Epithelial cell of prostate (primary cell): ENCODE results near the gene KIF2C.
"Not testable (repeated sequence)": the region's sequence is repeated elsewhere in the genome, so short reads cannot be mapped to it uniquely, and the experiment has no call there.

ENCODE experiments used
- DNase-seq: peaks from one replicate; pipeline ENCODE4 v3.0.0-alpha.2; 2011; ENCODE audit warnings: low read depth, low spot score
- H3K27ac ChIP-seq: fragments of 450-650 bp; 2 replicates; pipeline ENCODE4 v1.5.1; 2017; ENCODE audit warnings: mild to moderate bottlenecking

The KIF2C gene

DNA sequence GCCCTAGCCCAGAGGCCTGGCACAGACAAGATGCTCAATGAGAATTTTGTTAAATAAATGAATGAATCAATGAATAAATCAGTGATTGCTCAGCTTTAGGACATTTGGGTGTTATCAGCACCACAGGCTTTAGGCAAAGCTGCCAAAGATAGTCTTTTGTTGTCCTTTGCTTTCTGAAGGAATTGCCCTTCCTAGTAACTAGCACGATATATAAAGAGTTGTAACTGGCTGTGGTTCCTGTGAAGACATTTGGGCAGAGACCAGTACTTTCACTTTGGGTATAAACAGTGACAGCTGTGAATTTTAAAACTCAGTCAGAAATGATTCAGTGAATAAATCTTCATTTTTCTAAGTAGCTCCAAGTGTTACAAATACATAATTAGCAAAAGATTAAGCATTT, 22.0 kb upstream of the KIF2C start:
- no peak for DNase-seq
- no peak overlapping the region for H3K27ac ChIP-seq

DNA sequence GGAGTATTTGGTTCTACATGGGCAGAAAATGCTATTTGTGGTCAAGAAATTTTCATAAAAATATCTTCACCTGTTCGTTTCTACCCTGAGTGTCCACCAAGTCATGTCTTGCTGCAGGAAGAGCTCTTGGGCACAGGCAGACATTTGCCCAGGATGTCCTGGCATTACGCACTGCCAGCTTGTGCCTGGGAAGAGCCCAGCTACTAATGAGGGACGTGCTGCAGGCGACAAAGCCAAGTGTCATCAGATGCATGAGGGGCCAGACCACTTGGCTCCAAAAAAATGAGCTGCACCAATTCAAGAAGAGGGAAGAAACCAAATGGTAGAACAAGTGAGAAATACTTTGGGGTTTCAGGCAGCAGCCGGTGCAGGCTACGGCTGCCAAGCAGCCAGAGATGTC, 21.5 kb upstream of the KIF2C start:
- no peak for DNase-seq
- H3K27ac ChIP-seq = no peak overlapping the region

DNA sequence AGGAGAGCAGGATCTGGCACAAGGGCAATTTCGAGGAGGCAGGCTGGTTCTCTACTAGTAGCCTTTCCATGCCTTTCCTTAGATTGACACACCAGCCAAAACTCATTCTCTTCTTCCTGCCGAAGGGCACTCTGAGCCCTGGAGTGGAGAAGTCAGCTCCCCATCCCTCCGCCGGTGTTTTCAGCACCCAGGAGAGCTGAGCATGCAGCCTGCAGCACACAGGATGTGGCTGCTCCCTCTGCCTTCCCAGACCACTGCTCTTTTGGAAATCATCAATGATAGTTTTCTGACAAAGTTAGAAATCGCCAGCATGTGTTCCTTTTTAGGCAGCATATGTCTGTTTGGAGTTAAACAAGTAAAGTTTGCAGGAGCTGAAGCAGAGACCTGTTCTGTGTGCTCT, 20.3 kb upstream of the KIF2C start:
- no peak overlapping the region for H3K27ac ChIP-seq

DNA sequence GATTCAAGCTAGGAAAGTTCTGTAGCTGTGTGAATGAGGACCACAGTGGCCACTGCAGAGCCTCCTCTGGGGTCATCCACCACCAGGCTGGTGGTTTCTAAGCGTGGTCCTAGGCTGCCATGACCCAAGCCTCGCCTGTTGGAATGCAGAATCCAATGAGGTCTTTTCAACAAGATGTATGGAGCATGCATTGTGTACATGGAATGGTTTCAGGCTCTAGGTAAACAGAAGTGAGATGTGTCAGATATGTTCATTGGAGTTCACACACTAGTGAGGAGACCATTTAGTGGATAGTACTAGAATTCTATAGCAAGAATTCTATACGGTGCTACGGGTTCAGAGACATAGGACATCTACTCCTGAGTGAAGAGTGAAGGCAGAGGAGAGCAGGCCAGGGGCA, 19.4 kb upstream of the KIF2C start:
- H3K27ac ChIP-seq = no peak overlapping the region
- no peak for DNase-seq

More for the DNA sequence above, 20.3 kb upstream of the KIF2C start:
- DNase-seq = no peak

DNA sequence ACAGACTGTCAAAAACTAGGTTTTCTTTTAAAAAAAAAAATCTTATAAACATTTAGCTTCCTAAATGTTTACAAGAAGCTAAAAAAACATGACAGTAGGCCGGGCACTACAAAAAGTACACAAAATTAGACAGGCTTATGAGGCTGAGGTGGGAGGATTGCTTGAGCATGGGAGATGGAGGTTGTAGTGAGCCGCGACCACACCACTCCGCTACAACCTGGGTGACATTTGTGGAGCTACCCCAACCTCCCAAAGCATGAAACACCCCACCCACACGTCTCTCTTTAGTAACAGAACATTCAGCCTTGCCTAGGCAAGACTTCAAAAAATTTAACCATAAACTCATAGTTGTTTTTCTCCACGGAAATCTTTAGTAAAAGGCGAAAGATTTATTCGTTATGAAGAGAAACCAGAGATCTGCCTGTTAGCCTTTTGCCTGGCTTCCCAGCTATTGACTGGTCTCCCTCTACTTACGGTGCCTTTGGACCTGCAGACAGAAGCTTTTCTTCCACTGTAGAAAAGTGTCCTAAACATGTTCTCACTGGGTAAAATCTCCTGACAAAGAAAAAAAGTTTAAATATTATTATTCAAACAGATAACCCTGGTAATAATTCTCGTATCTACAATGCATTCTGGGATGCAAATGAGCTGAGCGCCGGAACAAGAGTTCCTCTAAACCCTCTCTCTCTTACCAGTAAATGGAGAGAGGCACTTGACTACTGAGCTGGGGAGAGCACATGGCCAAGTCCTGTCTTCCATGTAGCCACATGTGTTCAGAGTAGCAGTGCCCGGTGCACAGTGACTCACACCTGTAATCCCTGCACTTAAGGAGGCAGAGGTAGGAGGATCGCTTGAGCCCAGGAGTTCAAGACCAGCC, 17.9 kb upstream of the KIF2C start:
- H3K27ac ChIP-seq = peak overlapping the region; percentile 66

DNA sequence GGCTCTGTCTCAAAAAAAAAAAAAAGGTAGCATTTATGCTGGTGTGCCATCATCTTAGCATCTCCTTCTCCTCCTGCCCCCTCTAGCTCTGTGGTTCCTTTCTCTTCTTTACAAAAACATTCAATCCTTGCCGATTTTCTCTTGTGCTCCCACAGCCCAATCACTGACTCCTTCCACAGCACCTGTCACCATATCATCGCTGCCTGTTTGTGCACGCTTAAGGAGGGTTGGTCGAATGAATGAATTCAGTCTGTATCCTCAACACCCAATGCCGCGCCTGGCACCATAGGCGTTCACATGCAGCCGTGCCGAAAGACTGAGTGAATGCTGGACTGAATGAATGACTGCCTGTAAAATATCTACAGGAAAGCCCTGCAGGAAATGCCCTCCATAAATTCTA, 16.6 kb upstream of the KIF2C start:
- DNase-seq = no peak
- H3K27ac ChIP-seq = no peak overlapping the region

More for the DNA sequence above, 17.9 kb upstream of the KIF2C start:
- DNase-seq = peak; percentile 93

DNA sequence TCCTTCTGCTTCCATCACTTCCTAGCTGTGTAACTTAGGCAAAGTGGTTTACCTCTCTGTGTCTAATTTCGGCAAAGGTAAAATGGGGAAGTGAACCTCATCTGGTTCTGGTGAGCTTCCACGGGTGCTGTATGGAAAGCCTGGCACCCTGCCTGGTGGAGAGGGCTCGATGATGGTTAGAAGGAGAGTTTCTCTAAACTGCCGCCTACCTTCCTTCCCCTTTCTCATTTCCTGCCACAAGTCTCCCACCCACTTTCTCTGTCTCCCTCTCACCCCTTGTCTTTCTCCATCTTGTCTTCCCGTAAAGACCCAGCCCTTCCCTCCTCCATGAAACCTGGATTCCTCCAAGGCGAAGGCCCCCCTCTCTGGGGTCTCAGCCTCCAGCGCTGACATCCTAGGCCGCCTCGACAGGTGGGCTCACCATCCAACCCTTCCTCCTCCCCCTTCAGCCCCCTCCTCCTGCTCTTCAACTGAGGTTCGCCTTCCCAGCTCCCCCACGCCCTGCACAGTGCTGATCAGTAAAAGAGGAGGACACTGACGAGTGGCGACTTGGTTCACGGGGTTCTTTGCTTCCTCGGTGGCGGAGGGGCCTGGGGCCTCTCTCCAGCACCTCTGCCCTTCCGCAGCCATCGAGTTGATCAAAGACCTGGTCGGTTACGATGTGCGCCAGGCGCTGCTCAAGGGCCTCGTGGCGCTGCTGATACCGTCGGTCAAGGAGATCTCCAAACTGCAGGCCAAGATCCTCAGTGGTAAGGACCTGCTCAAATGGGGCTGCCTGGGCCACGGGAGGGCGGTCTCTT, 15.9 kb upstream of the KIF2C start:
- DNase-seq = no peak
- H3K27ac ChIP-seq = no peak overlapping the region

DNA sequence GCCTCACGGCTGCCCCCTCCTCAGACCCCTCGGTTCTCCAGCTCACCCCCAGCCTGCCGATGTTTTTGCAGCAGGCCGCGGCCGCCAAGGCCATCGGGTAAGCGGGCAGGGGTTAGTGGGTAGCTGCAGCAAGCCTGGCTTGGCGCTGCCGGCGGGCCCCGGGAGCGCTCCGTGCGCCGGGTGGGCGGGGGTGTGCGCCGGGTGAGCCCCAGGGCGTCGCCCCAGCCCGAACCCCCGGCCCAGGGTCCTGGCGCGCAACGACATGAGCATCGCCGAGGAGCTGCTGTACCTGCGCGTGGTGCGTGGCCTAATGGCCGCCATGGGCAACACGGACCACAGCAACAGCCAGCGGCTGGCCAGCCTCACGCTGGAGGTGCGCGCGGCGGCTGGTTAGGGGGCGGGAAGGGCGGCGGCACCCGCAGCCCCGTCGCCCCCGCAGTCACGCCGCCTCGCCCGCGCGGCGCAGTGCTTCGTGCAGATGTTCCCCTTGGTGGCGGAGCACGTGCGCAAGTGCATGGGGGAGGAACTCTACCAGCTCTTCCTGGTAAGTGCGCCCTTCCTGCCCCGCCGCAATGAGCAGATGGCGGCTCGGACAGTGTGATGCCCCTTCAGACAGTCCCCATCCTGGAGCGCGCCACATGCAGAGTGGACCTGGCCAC, 15.2 kb upstream of the KIF2C start:
- no peak for DNase-seq
- no peak overlapping the region for H3K27ac ChIP-seq

DNA sequence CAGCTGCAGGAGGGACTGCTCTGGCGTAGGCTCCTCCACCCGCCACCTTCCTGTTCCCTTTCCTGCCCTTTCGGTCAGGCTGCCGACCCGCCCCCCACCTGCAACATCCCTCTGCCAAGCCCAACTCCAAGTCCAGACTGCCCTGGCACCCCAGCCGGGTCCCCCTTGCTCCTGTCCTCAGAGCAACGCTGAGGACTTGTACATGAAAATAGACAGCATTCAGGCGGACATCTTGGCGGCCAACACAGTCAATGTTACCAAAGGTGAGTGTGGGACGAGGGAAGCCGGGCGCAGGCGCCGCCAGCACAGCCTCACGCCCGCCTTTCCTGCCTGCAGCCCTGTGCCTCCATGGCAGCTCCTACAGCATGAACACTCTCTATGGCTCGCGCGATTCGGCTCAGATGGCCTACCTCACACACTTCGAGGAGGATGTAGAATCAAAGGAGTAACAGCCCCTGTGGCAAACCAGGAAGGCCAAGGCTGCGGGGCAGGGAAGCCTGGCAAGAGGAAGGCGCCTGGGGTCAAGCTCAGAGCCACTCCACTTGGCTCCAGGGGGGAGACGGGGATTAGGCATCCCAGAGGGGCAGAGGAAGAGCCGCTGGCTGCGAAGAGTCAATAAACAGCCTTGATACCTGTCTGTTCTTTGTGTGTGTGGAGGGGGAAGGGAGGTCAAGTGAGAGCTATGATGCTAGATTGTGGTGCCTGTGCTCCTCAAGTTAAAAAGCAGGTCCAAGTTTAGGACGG, 14.5 kb upstream of the KIF2C start:
- no peak overlapping the region for H3K27ac ChIP-seq

DNA sequence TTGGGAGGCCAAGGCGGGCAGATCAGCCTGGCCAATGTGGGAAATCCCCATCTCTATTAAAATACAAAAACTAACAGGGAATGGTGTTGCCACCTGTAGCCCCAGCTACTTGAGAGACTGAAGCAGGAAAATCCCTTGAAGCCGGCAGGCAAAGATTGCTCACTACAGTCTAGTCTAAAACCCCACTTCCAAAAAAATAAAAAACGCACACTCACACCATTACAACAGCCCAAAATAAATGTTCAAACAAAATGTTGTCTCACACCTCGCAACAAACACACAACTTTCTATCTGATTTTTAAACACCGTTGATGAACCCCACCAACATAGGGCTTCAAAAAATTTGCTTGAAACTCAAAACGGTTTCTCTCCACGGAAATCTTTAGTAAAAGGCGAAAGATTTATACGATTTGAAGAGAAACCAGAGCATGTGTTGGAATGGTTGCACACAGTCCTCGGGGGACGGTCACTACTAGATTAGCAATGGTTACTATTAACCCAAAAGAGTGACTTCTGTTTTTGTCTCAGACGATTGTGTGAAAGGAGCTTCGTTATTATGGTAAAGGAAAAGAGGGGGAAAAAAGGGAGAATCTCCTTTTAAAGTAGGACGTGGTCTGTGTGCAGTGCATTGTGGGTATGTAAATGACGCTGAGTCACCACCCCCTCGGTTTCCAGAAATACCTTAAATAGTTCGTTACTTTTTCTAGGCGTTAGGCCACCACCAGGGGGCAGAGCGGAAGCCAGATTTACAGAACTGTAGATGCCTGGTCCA, 8.7 kb upstream of the KIF2C start, which contains the start of gene RNU5D-1:
Gene RNU5D-1 (minus strand): TSS at position 430 of the 772 bp plus-strand sequence.
- DNase-seq = peak; percentile 97

More for the DNA sequence above, 14.5 kb upstream of the KIF2C start:
- DNase-seq = no peak

DNA sequence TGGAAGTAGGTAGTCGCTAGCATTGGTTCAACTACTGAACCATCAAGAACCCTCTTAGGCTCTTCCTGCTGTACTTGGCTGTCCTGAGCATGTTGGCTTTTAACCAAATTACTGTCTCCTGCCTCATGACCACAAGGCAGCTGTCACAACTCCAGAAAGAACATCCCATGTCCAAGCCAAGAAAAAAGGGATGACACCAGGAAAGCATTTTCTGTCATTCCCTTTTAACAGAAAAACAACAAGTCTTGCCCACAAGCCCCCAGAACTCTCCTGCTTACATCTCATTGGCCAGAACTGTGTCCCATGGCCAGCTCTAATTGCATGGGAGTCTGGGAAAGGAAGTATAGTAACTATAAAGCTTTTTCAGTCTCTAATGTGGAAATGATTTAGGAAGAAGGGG, 6.3 kb upstream of the KIF2C start:
- H3K27ac ChIP-seq = no peak overlapping the region
- no peak for DNase-seq

More for the DNA sequence above, 8.7 kb upstream of the KIF2C start, which contains the start of gene RNU5D-1:
- peak within 1 kb of the TSS; percentile 97 for H3K27ac ChIP-seq

DNA sequence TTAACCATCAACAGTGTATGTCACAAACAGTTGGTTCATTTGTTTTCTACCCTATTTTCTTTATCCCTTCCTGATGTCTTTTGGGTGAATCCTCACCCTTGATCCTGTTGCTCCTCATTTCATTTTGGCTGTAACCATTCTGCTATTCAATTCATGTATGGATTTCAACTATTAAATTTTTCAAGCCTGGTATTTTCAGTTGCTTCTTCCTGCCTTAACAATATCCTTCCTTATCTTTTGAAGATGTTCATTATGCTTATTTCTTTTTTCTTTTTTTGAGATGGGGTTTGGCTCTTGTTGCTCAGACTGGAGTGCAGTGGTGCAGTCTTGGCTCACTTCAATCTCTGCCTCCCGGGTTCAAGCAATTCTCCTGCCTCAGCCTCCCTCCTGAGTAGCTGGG, 5.9 kb upstream of the KIF2C start:
- no peak for DNase-seq
- H3K27ac ChIP-seq = no peak overlapping the region

DNA sequence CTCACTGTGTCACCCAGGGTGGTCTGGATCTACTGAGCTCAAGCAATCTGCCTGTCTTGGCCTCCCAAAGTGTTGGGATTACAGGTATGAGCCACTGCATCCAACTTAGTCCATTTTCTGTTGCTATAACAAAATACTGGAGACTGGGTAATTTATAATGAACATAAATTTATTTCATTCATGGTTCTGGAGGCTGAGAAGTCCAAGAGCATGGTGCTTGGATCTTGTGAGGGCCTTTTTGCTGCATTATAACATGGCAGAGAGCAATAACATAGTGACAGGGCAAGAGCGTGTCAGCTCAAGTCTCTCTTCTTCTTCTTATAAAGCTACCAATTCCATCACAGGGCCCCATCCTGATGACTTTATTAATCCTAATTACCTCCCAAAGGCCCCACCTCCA, 3.6 kb upstream of the KIF2C start:
- no peak overlapping the region for H3K27ac ChIP-seq
- DNase-seq = no peak

DNA sequence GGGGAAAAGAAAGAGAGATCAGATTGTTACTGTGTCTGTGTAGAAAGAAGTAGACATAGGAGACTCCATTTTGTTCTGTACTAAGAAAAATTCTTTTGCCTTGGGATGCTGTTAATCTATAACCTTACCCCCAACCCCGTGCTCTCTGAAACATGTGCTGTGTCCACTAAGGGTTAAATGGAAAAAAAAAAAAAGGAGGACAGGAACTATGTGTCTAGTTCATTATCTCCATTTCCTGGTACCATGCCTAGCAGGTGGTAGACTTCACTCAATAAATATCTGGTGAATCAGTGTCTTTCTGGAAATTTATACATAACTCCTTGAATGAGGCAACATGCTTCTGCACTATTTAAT, 707 bp upstream of the KIF2C start:
- not testable (repeated sequence) for DNase-seq

DNA sequence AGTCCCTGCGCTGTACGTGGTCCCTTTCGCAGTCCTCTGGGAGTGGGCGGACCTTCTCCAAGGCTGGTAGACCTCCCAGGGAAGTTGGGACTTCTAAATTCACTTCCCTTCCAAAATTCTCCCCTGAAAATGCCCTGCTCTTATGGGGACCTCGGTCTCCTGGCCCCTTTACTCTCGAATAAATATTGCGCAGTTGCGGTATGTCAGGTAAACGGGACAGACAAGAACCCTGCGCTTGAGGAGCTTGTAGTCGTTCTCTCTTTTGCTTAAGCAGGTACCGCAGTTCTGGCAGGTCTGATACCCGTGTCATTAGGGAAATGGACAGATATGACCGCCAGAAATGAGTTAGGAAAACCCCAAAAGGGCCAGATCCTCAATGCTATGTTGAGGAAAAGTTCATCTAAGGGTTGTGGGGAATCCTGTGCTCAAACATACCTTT, 561 bp downstream of the KIF2C start:
- H3K27ac ChIP-seq = no peak overlapping the region
- DNase-seq = no peak

More for the DNA sequence above, 707 bp upstream of the KIF2C start:
- peak overlapping the region; percentile 71 for H3K27ac ChIP-seq

DNA sequence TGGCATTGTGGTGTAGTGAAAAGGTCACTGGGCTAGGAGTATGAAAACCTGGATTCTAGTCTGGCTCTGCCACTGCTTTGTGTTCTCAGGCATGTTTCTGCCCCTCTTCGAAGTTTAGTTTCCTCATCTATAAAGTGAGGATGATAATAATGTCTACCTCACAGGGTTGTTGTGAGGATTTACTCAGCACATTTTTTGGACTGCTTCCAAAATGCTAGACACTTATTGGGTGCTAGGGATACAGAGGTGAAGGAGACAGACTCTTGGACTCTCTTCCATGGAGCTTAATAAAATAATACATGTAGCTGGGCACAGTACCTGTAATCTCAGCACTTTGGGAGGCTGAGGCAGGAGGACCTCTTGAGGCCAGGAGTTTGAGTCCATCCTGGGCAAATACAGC, 3.6 kb downstream of the KIF2C start:
- no peak for DNase-seq
- H3K27ac ChIP-seq = no peak overlapping the region

DNA sequence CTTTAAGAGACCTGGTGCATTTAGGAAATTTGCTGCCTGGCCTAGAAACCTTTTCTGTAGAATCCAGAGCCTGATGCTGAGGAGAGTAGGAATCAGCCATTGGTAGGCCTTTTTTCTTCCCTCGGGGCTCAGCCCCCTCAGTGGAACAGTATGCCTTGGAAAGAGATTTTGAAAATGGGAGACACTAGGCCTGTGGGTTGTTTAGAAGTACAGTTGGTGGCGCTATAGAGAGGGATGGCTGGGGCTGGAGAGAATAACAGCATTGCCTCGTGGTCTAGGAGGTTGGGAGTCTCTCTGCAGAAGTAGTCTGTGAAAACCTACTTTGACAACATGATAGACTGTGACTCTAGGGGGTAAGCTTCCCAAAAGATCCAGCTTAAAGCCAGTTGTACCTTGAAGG, 8.2 kb downstream of the KIF2C start:
- no peak for DNase-seq
- no peak overlapping the region for H3K27ac ChIP-seq

DNA sequence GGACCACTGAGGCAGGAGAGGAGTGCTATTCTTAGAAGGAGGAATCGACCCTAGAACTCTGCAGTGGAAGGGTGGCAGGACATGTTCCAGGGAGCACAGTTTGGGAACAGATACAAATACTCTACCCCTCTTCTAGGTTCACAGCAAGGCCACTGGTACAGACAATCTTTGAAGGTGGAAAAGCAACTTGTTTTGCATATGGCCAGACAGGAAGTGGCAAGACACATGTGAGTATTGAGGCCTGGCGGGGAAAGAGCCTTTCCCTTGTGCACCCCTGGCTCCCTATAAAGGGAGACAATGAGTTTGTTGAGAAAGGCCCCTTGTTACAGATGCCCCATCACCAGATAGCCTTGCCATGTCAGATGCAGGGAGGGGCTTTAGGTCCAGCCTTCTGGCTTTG, 17.8 kb downstream of the KIF2C start:
- no peak for DNase-seq
- H3K27ac ChIP-seq = no peak overlapping the region

DNA sequence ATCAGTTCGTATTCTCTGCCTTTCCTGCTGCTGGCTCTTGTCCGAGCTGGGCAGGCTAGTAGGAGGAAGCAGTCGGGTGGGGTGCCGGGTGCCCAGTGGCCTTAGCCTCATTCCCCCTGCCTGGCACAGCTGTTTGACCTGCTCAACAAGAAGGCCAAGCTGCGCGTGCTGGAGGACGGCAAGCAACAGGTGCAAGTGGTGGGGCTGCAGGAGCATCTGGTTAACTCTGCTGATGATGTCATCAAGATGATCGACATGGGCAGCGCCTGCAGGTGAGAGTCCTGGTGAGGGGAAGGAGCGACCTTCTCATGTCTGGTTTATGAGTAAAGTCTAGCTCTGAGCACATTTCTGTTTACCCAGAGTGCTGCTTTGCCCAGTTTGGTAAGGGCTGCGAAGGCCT, 19.4 kb downstream of the KIF2C start:
- H3K27ac ChIP-seq = no peak overlapping the region
- DNase-seq = no peak
